H1 (cell line): ENCODE data around the gene DACT1. TPM values are rescaled to one million over a fixed set of nuclear protein-coding genes. Genes with fewer than 3 reads are reported as not detected.

Experiments
- POLR2AphosphoS5 ChIP-seq: IDR thresholded peaks from 2 replicates; pipeline ENCODE4 v1.6.1; 2011; ENCODE audit warnings: low read depth, low read length
- polyA plus RNA-seq, 7 experiments: library from polyadenylated mRNA; depleted of rRNA in 3 of 7; stranded (reverse) in 5 of 7; unstranded in 2 of 7; fragments of >200 nt in 5 of 7; fragments of 200-250 nt in 2 of 7; gene quantifications; 1 replicate in 5 of 7; 2 replicates in 1 of 7; 4 replicates in 1 of 7; pipeline versions ENCODE4 v1.2.1 to v1.2.3, GENCODE V29; 2011 to 2013; ENCODE audit warnings: missing spikeins in 2 of 7, mixed read lengths in 2 of 7
- total RNA-seq: library from RNA; stranded (reverse); fragmentation: NEBNext Ultra II Directional; extraction: Animal tissue kit (Norgen Biotek cat#: 25700); gene quantifications from 2 replicates; pipeline ENCODE4 v1.2.1, GENCODE V29; 2021
- TF ChIP-seq, protein P1 (sequence below): IDR thresholded peaks from 2 replicates; pipeline ENCODE4 v1.6.1; 2011; ENCODE audit warnings: low read depth, mild to moderate bottlenecking, low read length; ENCODE audit not compliant: insufficient read depth
- TF ChIP-seq, protein P2 (sequence below): IDR thresholded peaks from 2 replicates; pipeline ENCODE4 v1.6.1; 2012; ENCODE audit warnings: low read length, inconsistent platforms

Gene DACT1
- total and polyA plus RNA-seq, 2 of the 8 experiments (the other 6 are each of a cell fraction or from before 2014, with no cell fraction given) = 3.2 to 29.8 TPM

GRCh38 chr14:58677001-58677400, 39.2 kb downstream of the DACT1 start (continued):
- TF ChIP-seq, protein P1, sequence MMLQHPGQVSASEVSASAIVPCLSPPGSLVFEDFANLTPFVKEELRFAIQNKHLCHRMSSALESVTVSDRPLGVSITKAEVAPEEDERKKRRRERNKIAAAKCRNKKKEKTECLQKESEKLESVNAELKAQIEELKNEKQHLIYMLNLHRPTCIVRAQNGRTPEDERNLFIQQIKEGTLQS = no peak
- TF ChIP-seq, protein P2, sequence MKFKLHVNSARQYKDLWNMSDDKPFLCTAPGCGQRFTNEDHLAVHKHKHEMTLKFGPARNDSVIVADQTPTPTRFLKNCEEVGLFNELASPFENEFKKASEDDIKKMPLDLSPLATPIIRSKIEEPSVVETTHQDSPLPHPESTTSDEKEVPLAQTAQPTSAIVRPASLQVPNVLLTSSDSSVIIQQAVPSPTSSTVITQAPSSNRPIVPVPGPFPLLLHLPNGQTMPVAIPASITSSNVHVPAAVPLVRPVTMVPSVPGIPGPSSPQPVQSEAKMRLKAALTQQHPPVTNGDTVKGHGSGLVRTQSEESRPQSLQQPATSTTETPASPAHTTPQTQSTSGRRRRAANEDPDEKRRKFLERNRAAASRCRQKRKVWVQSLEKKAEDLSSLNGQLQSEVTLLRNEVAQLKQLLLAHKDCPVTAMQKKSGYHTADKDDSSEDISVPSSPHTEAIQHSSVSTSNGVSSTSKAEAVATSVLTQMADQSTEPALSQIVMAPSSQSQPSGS = no peak
- no peak for TF ChIP-seq POLR2AphosphoS5
- TF ChIP-seq, all 59 proteins: peak for 0
